ENCODE data around the gene TSKS. TPM values are rescaled to one million over a fixed set of nuclear protein-coding genes. Genes with fewer than 3 reads are reported as not detected.

Gene TSKS
- total RNA-seq, 1 donor from 2014 or later: not detected

DNA sequence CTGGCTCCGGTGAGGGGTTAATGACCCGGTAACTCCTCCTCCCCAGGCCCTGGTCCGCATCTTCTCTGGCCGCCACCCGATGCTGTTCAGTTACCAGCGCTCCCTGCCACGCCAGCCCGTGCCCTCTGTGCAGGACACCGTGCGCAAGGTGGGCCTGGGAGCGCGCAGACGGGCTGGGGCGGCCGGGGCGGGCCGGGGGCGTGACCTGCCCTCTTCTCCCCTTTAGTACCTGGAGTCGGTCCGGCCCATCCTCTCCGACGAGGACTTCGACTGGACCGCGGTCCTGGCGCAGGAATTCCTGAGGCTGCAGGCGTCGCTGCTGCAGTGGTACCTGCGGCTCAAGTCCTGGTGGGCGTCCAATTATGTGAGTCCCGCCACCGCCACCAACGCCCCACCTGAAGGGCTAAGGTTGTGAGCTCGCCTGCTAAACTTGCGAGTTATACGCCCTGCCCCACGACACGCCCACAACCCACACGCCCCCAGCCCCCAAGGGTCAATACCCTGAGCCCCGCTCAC lies 61.8 kb downstream of the TSKS start:
- no peaks in the 10 kb centered on the region for H3K9me3 Mint-ChIP-seq
- DNase-seq (ENCODE audit: extremely low spot score, unreplicated experiment): peak; percentile 67
- H3K36me3 Mint-ChIP-seq: no peaks in the 10 kb centered on the region
- no peaks in the 10 kb centered on the region for H3K4me1 Mint-ChIP-seq (ENCODE audit: unreplicated experiment)
- H3K4me3 Mint-ChIP-seq: no peak overlapping the region
- H3K27ac Mint-ChIP-seq: no peak overlapping the region
- no peaks in the 10 kb centered on the region for H3K27me3 Mint-ChIP-seq
- TF ChIP-seq, protein P1, sequence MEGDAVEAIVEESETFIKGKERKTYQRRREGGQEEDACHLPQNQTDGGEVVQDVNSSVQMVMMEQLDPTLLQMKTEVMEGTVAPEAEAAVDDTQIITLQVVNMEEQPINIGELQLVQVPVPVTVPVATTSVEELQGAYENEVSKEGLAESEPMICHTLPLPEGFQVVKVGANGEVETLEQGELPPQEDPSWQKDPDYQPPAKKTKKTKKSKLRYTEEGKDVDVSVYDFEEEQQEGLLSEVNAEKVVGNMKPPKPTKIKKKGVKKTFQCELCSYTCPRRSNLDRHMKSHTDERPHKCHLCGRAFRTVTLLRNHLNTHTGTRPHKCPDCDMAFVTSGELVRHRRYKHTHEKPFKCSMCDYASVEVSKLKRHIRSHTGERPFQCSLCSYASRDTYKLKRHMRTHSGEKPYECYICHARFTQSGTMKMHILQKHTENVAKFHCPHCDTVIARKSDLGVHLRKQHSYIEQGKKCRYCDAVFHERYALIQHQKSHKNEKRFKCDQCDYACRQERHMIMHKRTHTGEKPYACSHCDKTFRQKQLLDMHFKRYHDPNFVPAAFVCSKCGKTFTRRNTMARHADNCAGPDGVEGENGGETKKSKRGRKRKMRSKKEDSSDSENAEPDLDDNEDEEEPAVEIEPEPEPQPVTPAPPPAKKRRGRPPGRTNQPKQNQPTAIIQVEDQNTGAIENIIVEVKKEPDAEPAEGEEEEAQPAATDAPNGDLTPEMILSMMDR (conservative IDR thresholded peaks at IDR 0.05): no peak

DNA sequence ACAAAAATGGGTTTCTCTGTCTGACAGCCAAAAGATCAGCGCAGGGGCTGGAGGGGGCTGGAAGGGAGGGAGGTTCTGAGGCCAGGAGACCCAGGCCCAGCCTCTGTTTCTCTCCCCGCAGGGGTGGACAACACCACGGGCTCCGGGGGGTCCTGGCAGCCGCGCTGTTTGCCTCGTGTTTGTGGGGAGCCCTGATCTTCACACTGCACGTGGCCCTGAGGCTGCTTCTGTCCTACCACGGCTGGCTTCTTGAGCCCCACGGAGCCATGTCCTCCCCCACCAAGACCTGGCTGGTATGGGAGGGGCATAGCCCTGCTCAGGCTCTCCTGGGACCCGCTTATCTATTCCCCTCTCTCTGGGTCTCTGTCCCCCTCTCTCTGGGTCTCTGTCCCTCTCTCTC lies 62.5 kb downstream of the TSKS start:
- Mint-ChIP-seq H3K9me3 (no peaks in the 10 kb centered on the region), H3K27ac (no peak overlapping the region), H3K4me3 (no peak overlapping the region), H3K27me3 (no peaks in the 10 kb centered on the region), H3K36me3 (no peaks in the 10 kb centered on the region), H3K4me1 (ENCODE audit: unreplicated experiment) (no peaks in the 10 kb centered on the region)
- TF ChIP-seq, protein P1 (conservative IDR thresholded peaks at IDR 0.05): no peak
- no peak for DNase-seq (ENCODE audit: extremely low spot score, unreplicated experiment)

DNA sequence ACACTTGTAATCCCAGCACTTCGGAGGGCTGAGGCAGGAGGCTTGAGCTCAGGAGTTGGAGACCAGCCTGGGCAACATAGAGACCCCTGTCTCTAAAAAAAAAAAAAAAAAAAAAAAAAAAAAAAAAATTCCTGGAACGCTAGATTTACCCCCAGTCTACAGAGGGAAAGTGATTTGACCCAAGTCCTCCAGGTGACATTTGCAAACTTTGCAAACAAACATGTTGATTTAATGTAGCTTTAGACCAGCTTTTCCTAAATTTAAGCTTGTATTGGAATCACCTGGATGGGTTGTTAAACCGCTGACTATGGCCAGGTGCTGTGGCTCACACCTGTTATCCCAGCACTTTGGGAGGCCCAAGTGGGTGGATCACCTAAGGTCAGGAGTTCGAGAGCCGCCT lies 63.7 kb downstream of the TSKS start:
- DNase-seq (ENCODE audit: extremely low spot score, unreplicated experiment): no peak
- Mint-ChIP-seq H3K4me1 (ENCODE audit: unreplicated experiment) (no peaks in the 10 kb centered on the region), H3K4me3 (no peak overlapping the region), H3K36me3 (no peaks in the 10 kb centered on the region), H3K27me3 (no peaks in the 10 kb centered on the region), H3K27ac (no peak overlapping the region), H3K9me3 (no peaks in the 10 kb centered on the region)
- TF ChIP-seq, protein P1 (conservative IDR thresholded peaks at IDR 0.05): no peak

DNA sequence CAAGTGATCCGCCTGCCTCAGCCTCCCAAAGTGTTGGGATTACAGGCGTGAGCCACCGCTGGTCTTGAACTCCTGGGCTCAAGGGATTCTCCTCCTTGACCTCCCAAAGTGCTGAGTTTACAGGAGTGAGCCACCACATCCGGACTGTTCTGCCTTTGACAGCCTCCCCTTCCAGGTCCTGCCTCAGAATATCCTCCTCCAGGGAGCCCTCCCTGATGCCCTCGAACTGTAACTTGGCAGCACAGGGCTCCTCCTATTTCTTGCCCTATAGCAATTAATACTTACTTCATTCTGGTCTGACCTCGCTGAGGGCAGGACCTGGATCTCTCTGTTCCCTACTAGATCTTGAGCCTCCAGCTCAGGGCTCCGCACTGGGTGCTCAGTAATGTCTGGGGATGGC lies 66.2 kb downstream of the TSKS start:
- H3K27me3 Mint-ChIP-seq: no peaks in the 10 kb centered on the region
- no peaks in the 10 kb centered on the region for H3K9me3 Mint-ChIP-seq
- H3K36me3 Mint-ChIP-seq: no peaks in the 10 kb centered on the region
- H3K4me1 Mint-ChIP-seq (ENCODE audit: unreplicated experiment): no peaks in the 10 kb centered on the region
- H3K27ac Mint-ChIP-seq: no peak overlapping the region
- TF ChIP-seq, protein P1 (conservative IDR thresholded peaks at IDR 0.05): no peak
- DNase-seq (ENCODE audit: extremely low spot score, unreplicated experiment): no peak
- H3K4me3 Mint-ChIP-seq: no peak overlapping the region

DNA sequence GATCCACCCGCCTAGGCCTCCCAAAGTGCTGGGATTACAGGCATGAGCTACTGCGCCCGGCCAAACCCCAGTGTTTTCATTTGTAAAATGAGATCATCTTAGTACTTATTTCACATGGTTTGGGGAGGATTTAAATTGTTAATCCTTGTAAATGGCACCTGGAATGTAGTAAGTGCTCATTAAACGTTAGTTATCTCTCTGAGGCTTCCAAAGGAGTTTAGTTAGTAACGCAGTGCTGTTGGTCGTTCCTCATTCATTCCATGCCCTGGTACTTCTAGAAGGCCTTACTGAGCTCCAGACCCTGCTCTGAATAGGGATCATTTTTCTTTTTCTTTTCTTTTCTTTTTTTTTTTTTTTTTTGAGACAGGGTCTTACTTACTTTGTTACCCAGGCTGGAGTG lies 67.0 kb downstream of the TSKS start:
- no peak overlapping the region for H3K4me3 Mint-ChIP-seq
- no peaks in the 10 kb centered on the region for H3K27me3 Mint-ChIP-seq
- TF ChIP-seq, protein P1 (conservative IDR thresholded peaks at IDR 0.05): no peak
- H3K36me3 Mint-ChIP-seq: no peaks in the 10 kb centered on the region
- no peak overlapping the region for H3K27ac Mint-ChIP-seq
- peaks cover under 1% of the 10 kb centered on the region for H3K4me1 Mint-ChIP-seq (ENCODE audit: unreplicated experiment)
- DNase-seq (ENCODE audit: extremely low spot score, unreplicated experiment): no peak
- H3K9me3 Mint-ChIP-seq: no peaks in the 10 kb centered on the region

DNA sequence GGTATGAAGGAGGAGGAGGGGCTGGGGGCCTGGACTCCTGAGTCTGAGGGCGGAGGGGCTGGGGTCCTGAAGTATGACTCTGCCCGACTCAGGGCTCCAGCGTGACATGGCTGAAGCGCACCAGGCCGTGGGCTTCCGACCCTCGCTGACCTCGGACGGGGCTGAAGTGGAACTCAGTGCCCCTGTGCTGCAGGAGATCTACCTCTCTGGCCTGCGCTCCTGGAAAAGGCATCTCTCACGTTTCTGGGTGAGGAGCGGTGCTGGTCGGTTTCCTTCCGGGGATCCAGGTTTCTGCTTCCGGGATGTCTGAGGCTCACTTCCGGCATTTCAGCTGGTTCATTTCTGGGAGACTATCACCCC lies 71.0 kb downstream of the TSKS start:
- TF ChIP-seq, protein P1 (conservative IDR thresholded peaks at IDR 0.05): no peak
- Mint-ChIP-seq H3K4me3 (peak overlapping the region; percentile 92), H3K36me3 (peaks cover 3% of the 10 kb centered on the region), H3K4me1 (ENCODE audit: unreplicated experiment) (peaks cover 20% of the 10 kb centered on the region), H3K27me3 (peaks cover 9% of the 10 kb centered on the region), H3K27ac (no peak overlapping the region), H3K9me3 (no peaks in the 10 kb centered on the region)
- no peak for DNase-seq (ENCODE audit: extremely low spot score, unreplicated experiment)

Data from type B pancreatic cell (in vitro differentiated cells).